ENCODE results near the gene ACVR1B. TPM values are rescaled to one million over a fixed set of nuclear protein-coding genes. Genes with fewer than 3 reads are reported as not detected.
A peak's percentile ranks its signal among the peaks of the same experiment; 100 is the strongest.

Gene ACVR1B
- total RNA-seq, 1 experiment from 2014 or later = 22.4 TPM

DNA sequence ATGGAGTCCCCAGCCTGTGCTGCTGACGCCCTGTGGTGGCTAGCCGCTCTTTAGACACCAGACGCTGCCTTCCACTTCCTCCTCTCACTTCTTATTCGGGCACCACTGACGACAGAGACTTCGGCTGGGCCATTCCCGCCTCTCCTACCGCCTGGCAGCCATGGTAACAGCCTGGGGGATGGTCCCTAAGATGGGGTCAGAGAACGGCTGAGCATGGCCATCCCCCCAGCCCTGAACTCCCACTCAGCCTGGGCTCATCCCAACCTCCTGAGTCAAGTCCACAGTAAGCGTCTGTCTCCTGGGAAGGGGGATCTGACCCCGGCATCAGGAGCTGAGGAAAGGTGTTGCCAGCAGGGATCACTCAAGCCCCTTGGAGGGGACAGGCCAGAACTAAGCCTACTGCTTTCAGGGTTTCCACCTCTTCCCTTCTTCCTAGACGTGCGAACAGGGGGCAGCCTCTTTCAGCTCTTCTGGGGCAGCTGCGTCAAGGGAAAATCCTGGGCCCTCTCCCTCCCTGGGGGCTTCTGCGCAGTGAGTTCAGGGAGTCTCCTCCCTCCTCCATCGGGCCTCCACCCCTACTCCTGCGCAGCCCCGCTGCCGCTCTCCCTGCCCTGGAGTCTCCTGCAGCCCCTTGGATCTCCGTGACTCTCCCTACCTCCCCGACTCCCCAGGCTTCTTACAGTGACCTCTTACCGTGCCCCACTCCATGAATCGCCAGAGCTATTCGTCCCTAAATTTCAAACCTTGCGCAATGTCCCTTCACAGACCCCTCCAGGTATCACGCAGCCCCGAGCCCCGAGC is 54.6 kb downstream of the ACVR1B start:
- no peak for DNase-seq
- H3K4me3 ChIP-seq = peak overlapping the region; percentile 76
- no peaks in the 10 kb centered on the region for H3K9me3 ChIP-seq (replicated peaks)
- H3K36me3 ChIP-seq = no peaks in the 10 kb centered on the region
- no peak overlapping the region for H3K27ac ChIP-seq
- no peaks in the 10 kb centered on the region for H3K27me3 ChIP-seq
- peaks cover 36% of the 10 kb centered on the region for H3K4me1 ChIP-seq

DNA sequence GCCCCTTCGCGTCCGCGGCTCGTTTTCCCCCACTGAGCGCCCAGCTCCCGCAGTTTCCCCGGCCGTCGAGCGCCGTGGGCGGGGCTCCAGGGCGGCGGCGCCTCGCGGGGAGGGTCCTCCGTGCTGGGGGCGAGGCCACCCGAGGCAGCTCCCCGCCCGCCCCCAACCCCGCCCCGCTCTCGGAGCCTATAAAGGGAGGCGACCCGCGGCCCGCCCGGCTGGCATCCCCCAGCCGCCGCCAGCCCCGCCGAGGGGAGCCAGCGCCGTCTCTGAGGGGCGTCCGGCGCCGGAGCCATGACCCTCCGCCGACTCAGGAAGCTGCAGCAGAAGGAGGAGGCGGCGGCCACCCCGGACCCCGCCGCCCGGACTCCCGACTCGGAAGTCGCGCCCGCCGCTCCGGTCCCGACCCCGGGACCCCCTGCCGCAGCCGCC is 55.2 kb downstream of the ACVR1B start, which contains the start of gene TAMALIN:
TSS of gene TAMALIN (plus strand) at position 221 of the 432 bp plus-strand sequence. CDS start at position 295, 74 bp downstream.
- peak; percentile 80 to 87 for DNase-seq
- H3K4me1 ChIP-seq = peaks cover 36% of the 10 kb centered on the region
- peak within 1 kb of the TSS; percentile 76 for H3K4me3 ChIP-seq
- H3K27ac ChIP-seq = no peak within 1 kb of the TSS
- no peaks in the 10 kb centered on the region for H3K27me3 ChIP-seq
- H3K9me3 ChIP-seq (replicated peaks) = no peaks in the 10 kb centered on the region
- H3K36me3 ChIP-seq = no peaks in the 10 kb centered on the region

DNA sequence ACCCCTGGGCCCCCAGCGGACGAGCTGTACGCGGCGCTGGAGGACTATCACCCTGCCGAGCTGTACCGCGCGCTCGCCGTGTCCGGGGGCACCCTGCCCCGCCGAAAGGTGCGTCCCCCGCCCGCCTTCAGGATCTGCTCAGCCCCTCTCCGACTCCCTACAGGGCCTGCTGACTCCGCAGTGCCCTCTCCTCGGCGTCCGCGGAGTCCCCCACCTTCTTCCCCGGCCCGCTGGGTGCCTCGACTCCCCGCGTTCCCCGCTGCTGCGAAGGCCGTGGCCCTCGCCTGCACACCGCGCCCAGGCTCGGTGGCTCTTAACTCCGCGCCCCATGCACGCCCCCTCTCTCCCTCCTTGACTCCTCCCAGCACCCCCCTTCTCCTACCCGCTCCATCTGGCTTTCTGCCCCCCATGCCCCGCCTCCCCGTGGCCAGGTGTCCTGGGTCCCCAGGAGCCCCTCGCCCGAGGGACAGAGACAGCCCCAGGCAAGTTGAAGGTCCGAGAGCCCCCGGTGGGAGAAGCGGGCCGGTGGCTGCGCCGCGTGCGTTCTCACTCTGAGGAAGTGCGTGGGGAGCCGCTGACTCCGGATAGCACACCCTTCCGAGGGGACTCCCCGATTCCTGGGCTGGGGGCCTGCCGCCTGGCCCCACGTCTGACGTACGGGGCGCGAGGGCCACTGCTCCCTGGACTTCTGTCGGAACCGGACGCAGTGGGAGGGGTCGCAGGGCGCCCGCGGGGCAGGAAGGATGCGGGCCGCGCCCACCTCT is 55.8 kb downstream of the ACVR1B start:
- peaks cover 36% of the 10 kb centered on the region for H3K4me1 ChIP-seq
- no peaks in the 10 kb centered on the region for H3K9me3 ChIP-seq (replicated peaks)
- H3K27me3 ChIP-seq = no peaks in the 10 kb centered on the region
- H3K36me3 ChIP-seq = no peaks in the 10 kb centered on the region; the same call in 1 of the 2 replicates
- H3K4me3 ChIP-seq = peak overlapping the region; percentile 76
- no peak overlapping the region for H3K27ac ChIP-seq
- peak; percentile 44 to 45 for DNase-seq

DNA sequence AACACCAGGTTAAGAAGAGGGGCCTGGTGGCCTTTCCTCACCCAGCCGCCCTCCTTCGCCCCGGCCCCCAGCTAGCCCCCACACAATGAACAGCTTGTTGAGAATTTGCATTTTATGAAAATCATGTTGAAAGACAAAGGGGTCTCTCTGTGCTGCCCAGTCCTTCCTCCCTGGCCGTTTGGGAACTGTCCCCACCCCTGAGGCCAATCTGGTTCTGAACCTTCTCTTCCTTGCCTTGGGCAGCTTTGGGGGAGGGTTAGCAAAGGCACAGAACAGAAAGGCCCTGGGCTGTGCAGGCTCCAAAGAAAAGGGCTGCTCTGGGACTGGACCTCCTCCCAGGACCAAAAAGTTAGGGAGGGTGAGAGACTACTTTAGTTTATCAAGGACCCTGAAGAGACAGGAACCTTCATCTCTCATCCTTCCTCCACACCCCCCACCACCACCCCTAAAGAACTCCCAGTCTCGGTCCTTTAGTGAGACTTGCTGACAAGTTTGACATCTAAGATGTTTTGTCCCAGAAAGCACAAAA is 56.5 kb downstream of the ACVR1B start:
- Histone ChIP-seq H3K27me3 (no peaks in the 10 kb centered on the region), H3K4me3 (no peak overlapping the region), H3K27ac (no peak overlapping the region), H3K4me1 (peaks cover 29% of the 10 kb centered on the region), H3K9me3 (replicated peaks) (no peaks in the 10 kb centered on the region), H3K36me3 (peaks cover 3% of the 10 kb centered on the region; the same call in 1 of the 2 replicates)
- no peak for DNase-seq

DNA sequence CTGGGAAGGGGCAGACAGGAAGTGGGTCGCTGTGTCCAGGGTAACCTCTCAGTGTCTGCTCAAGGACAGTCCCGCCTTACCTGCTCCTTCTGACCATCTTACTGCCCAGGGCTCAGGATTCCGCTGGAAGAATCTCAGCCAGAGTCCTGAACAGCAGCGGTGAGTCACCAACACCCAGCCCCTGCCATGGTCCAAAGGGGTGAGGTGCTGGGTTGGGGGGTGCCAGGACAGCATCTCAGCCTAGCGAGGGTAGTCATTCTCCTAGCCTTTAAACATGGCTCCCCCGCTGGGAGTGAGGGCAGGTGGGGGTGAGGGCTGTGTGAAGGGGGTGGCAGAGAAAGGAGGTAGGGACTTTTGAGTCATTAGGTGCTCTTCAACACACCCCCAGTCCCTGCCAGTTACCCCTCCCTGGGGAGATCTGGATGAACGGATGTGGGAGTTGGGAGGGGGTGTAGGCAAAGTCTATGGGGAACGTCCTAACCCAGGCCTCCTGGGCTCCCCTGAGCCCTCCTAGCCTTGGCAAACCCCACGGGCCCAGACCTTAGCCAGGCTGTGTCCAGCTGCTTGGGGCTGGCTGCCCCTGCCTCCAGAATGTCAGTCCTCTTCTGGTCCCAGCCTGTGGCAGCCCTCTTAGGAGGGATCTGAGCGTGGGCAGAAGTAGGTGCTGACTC is 57.7 kb downstream of the ACVR1B start:
- Histone ChIP-seq H3K27ac (peak overlapping the region; percentile 64; the same call in 1 of the 2 replicates), H3K4me3 (no peak overlapping the region), H3K27me3 (no peaks in the 10 kb centered on the region), H3K4me1 (peaks cover 17% of the 10 kb centered on the region), H3K9me3 (replicated peaks) (no peaks in the 10 kb centered on the region), H3K36me3 (peaks cover 4% of the 10 kb centered on the region; the same call in 1 of the 2 replicates)
- no peak for DNase-seq

DNA sequence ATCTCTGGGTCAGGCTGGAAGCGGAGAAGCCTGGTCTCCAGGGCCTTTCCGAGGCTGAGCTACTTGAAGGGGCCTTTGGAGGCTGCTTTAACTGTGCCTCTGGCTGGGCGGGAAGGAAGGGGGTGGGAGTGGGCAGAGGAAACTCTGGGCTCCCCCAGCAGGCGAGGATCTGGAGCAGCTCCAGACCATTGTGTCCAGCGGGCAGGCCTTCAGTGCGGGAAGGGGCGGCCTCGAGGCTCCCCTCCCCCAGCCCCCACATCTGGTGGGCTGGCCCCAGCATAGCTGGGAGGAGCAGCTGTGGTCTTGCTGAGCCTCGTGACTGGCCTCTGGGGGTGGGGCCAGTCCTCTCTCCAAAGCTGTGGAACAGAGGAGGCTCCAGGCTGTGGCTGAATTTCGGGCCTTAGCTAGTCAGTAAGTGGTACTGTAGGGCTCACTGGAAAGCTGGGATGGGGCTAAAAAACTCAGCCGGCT is 58.7 kb downstream of the ACVR1B start:
- H3K4me3 ChIP-seq = peak overlapping the region; percentile 14
- H3K4me1 ChIP-seq = peaks cover 15% of the 10 kb centered on the region
- peaks cover 5% of the 10 kb centered on the region; the same call in 1 of the 2 replicates for H3K36me3 ChIP-seq
- H3K27me3 ChIP-seq = no peaks in the 10 kb centered on the region
- H3K9me3 ChIP-seq (replicated peaks) = no peaks in the 10 kb centered on the region
- peak; percentile 94 to 96 for DNase-seq
- H3K27ac ChIP-seq = peak overlapping the region; percentile 64

DNA sequence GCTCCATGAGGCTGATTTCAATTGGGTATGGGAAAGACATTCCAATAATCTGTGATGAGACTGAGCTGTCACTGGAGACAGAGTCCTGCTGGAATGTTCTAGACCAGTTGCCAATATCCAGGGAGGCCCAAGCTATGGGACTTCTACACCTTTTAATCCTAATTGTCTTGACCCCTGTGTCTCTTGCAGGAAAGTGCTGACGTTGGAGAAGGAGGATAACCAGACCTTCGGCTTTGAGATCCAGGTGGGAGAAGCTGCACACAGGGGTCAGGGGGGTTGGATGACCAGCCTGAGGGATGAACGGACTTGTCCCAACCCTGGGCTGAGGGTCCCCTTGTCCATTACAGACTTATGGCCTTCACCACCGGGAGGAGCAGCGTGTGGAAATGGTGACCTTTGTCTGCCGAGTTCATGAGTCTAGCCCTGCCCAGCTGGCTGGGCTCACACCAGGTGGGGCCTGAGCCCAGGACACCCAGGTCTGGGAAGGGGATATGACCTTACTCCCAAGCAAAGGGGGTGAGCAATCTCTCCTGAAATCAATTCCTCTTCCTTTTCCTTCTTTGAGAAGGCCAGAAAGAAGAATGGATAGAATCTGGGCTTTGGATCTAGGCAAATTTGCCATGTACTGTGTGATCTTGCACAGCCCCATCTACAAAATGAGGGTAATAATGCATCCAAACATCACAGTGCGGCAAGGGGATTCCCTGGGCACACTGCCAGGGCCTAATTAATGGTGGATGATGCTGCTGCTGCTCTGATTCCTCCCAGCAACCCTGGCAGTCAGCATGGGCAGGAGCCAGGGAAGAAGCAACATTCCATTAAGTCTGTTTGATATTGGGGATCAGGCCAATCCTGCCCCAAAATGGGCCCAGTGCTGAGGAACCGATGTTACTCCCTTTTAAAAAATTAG is 59.4 kb downstream of the ACVR1B start:
- peaks cover 15% of the 10 kb centered on the region for H3K4me1 ChIP-seq
- H3K36me3 ChIP-seq = peaks cover 5% of the 10 kb centered on the region; the same call in 1 of the 2 replicates
- peak overlapping the region; percentile 64 for H3K27ac ChIP-seq
- H3K4me3 ChIP-seq = no peak overlapping the region
- H3K27me3 ChIP-seq = no peaks in the 10 kb centered on the region
- H3K9me3 ChIP-seq (replicated peaks) = no peaks in the 10 kb centered on the region
- no peak for DNase-seq

DNA sequence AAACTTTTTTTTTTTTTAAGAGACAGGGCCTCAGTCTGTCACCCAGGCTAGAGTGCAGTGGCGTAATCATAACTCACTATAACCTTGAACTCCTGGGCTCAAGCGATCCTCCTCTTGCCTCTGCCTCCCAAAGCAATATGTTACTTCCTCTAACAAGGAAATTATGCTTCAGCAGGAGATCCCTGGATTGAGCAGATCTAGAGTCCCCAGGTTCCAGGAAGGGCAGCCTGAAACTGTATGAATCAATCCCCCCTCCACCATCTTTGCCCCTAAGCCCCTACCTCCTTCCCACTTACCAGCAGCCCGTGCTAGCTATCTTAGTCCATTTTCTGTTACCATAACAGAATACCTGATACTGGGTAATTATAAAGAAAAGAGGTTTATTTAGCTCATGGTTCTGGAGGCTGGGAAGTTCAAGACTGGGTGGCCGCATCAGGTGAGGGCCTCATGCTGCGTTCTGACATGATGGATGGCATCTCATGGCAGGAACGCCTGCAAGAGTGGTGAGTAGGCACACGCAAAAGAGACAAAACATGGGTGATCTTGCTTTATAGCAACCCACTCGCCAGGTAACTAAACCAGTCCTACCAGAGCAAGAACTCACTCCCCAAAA is 60.2 kb downstream of the ACVR1B start:
- Histone ChIP-seq H3K36me3 (peaks cover 5% of the 10 kb centered on the region; the same call in 1 of the 2 replicates), H3K27ac (no peak overlapping the region), H3K4me3 (no peak overlapping the region), H3K27me3 (no peaks in the 10 kb centered on the region), H3K9me3 (replicated peaks) (no peaks in the 10 kb centered on the region), H3K4me1 (peaks cover 15% of the 10 kb centered on the region)
- DNase-seq = no peak

DNA sequence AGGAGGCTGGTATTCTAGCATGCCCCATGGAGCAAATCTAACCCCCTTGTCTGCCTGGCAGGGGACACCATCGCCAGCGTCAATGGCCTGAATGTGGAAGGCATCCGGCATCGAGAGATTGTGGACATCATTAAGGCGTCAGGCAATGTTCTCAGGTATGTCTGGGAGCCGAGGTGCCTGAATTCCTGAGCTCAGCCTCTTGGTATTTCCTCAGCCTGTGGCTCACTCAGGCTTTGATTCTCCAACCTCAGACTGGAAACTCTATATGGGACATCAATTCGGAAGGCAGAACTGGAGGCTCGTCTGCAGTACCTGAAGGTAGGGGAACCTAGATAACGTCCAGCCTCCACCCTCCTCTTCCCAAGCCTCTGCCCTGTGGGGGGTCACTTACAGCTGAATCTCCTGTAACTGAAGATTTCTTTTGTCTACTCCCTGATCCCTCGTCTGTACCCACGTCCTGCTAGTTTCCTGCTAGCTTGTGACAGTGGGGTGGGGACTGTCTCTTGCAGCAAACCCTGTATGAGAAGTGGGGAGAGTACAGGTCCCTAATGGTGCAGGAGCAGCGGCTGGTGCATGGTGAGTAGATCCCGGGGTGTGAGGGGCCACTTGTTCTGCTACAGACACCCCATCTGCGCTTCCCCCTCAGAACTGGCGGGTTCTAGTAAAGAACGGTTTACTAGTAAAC is 62.3 kb downstream of the ACVR1B start:
- no peaks in the 10 kb centered on the region for H3K9me3 ChIP-seq (replicated peaks)
- no peak overlapping the region for H3K27ac ChIP-seq
- peaks cover 5% of the 10 kb centered on the region; the same call in 1 of the 2 replicates for H3K36me3 ChIP-seq
- H3K4me1 ChIP-seq = peaks cover 18% of the 10 kb centered on the region
- no peak overlapping the region for H3K4me3 ChIP-seq
- no peak for DNase-seq
- no peaks in the 10 kb centered on the region for H3K27me3 ChIP-seq

DNA sequence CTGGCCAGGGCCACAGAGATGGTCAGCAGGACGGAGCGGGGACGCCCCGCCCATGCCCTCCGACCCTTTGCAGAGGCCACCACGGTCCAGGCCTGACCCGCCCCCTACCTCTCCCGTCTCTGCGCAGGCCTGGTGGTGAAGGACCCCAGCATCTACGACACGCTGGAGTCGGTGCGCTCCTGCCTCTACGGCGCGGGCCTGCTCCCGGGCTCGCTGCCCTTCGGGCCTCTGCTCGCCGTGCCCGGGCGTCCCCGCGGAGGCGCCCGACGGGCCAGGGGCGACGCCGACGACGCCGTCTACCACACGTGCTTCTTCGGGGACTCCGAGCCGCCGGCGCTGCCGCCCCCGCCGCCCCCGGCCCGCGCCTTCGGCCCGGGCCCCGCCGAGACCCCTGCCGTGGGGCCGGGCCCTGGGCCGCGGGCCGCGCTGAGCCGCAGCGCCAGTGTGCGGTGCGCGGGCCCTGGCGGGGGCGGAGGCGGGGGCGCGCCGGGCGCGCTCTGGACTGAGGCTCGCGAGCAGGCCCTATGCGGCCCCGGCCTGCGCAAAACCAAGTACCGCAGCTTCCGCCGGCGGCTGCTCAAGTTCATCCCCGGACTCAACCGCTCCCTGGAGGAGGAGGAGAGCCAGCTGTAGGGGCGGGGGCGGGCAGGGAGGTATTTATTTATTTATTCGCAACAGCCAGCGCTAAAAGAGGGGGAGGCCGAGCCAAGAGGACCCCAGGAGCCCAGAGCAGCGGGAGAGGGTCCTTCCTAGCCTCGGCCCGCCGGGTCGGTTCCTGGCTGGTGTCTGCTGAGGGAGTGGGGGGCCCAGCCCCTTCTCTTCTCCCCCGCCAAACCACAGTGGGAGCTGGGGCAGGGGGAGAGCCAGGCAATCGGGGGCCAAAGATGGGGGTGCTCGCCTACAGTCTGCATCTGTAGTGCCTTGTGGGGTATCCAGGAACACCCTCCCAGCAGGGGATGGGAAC is 63.4 kb downstream of the ACVR1B start:
- no peak overlapping the region for H3K27ac ChIP-seq
- H3K27me3 ChIP-seq = no peaks in the 10 kb centered on the region; the same call in 1 of the 2 replicates
- peaks cover 5% of the 10 kb centered on the region; the same call in 1 of the 2 replicates for H3K36me3 ChIP-seq
- H3K4me1 ChIP-seq = peaks cover 13% of the 10 kb centered on the region
- DNase-seq = no peak
- H3K4me3 ChIP-seq = no peak overlapping the region
- H3K9me3 ChIP-seq (replicated peaks) = no peaks in the 10 kb centered on the region

DNA sequence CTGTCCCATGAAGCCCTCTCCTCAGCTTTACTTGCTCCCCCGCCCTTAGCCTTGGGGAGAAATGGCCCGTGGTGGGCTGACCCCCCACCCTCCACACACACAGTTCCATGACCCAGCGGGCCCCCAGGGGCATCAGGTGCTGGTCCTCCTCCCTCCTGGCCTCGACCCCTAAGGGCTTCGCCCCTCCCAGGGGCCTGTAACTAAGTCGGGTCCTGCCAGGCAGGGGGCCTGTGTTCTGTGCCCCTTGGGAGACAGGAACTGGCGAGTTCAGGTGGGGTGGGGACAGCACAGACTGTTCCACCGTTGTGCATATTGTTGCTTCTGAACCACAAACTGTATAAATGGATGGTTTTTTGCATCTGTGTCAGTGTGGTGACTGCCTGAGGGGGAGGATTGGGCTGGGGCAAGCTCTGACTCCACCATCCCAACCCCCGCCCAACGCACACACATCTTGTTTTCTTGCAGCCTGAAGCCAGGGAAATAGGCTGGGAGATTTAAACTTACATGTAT is 64.1 kb downstream of the ACVR1B start:
- Histone ChIP-seq H3K4me1 (peaks cover 8% of the 10 kb centered on the region), H3K4me3 (no peak overlapping the region), H3K27me3 (no peaks in the 10 kb centered on the region; the same call in 1 of the 2 replicates), H3K27ac (no peak overlapping the region), H3K9me3 (replicated peaks) (no peaks in the 10 kb centered on the region), H3K36me3 (peaks cover 5% of the 10 kb centered on the region; the same call in 1 of the 2 replicates)
- DNase-seq = no peak

Measured in SJCRH30 (cell line).